Measurements from ENCODE around the gene NOTCH2. TPM values are rescaled to one million over a fixed set of nuclear protein-coding genes. Genes with fewer than 3 reads are reported as not detected.

NOTCH2 gene
- polyA plus RNA-seq, 3 donors: 47.3 to 108 (median 86.6) TPM

GRCh38 chr1:119885903-119886783, 183.3 kb downstream of the NOTCH2 start:
- Histone ChIP-seq H3K4me2 (replicated peaks; ENCODE audit: extremely low read depth, low read length, poor library complexity, severe bottlenecking) (no peak overlapping the region), H3K27ac (ENCODE audit: low read depth in 1 of 2, low read length in 2 of 2) (no peak overlapping the region), H3K9ac (ENCODE audit: insufficient read depth, low read length, poor library complexity, severe bottlenecking) (no peak overlapping the region), H3K9me3 (replicated peaks in 1 of 2; ENCODE audit: control insufficient read depth in 1 of 2, insufficient read depth in 1 of 2, low read length in 2 of 2) (peaks cover 5 to 16% of the 10 kb centered on the region in 2 donors), H2AFZ (ENCODE audit: insufficient read depth, low read depth, low read length, poor library complexity, severe bottlenecking) (no peak overlapping the region), H4K20me1 (ENCODE audit: insufficient read depth, low read length) (no peaks in the 10 kb centered on the region), H3K36me3 (replicated peaks in 1 of 2; ENCODE audit: control insufficient read depth in 1 of 2, insufficient read depth in 2 of 2, low read length in 2 of 2) (no peaks in the 10 kb centered on the region), H3K4me1 (ENCODE audit: control insufficient read depth in 1 of 2, insufficient read depth in 2 of 2, low read length in 2 of 2) (peaks cover 37 to 44% of the 10 kb centered on the region in 2 donors), H3K79me2 (ENCODE audit: insufficient read depth, low read length) (no peaks in the 10 kb centered on the region), H3K4me3 (replicated peaks in 1 of 3; ENCODE audit: low read depth in 2 of 3, low read length in 3 of 3) (no peak overlapping the region), H3K27me3 (ENCODE audit: control insufficient read depth in 2 of 2, insufficient read depth in 2 of 2, low read length in 2 of 2) (no peaks in the 10 kb centered on the region)
- intact Hi-C loops (cut with micrococcal nuclease): no loop called here
- peak overlapping the region in 1 of 7 donors; percentile 10 for H3K27ac Mint-ChIP-seq
- peak; percentile 86 for TF ChIP-seq CTCF (IDR thresholded peaks at IDR 0.05)
- no peak overlapping the region for H3K4me3 Mint-ChIP-seq
- peaks cover 6% of the 10 kb centered on the region for H3K4me1 Mint-ChIP-seq
- 68% methylated on average over 5 of the region's 11 CpGs for WGBS (ENCODE audit: insufficient coverage)
- peaks cover 0 to 5% (median 0%) of the 10 kb centered on the region in 3 donors for H3K27me3 Mint-ChIP-seq (ENCODE audit: low read depth in 3 of 3)
- H3K36me3 Mint-ChIP-seq: peaks cover 4 to 6% of the 10 kb centered on the region in 2 donors
- H3K9me3 Mint-ChIP-seq: peaks cover 9 to 19% (median 15%) of the 10 kb centered on the region in 7 donors
- peak; percentile 36 to 48 (median 46) for DNase-seq

GRCh38 chr1:119884711-119885110, 184.8 kb downstream of the NOTCH2 start:
- no peak overlapping the region for H2AFZ ChIP-seq (ENCODE audit: insufficient read depth, low read depth, low read length, poor library complexity, severe bottlenecking)
- H3K27me3 Mint-ChIP-seq (ENCODE audit: low read depth in 3 of 3): peaks cover 0 to 5% (median 0%) of the 10 kb centered on the region in 3 donors
- H4K20me1 ChIP-seq (ENCODE audit: insufficient read depth, low read length): no peaks in the 10 kb centered on the region
- H3K4me1 ChIP-seq (ENCODE audit: control insufficient read depth in 1 of 2, insufficient read depth in 2 of 2, low read length in 2 of 2): peaks cover 37 to 44% of the 10 kb centered on the region in 2 donors
- H3K4me1 Mint-ChIP-seq: peaks cover 5% of the 10 kb centered on the region
- no peak overlapping the region for H3K9ac ChIP-seq (ENCODE audit: insufficient read depth, low read length, poor library complexity, severe bottlenecking)
- H3K27ac ChIP-seq (ENCODE audit: low read depth in 1 of 2, low read length in 2 of 2): peak overlapping the region in 1 of 2 donors; percentile 84
- H3K27me3 ChIP-seq (ENCODE audit: control insufficient read depth in 2 of 2, insufficient read depth in 2 of 2, low read length in 2 of 2): no peaks in the 10 kb centered on the region
- 0% methylated on average over 1 of the region's 2 CpGs for WGBS (ENCODE audit: insufficient coverage)
- intact Hi-C loops (cut with micrococcal nuclease): no loop called here
- no peaks in the 10 kb centered on the region for H3K79me2 ChIP-seq (ENCODE audit: insufficient read depth, low read length)
- H3K4me2 ChIP-seq (replicated peaks; ENCODE audit: extremely low read depth, low read length, poor library complexity, severe bottlenecking): peak overlapping the region; percentile 7
- H3K36me3 Mint-ChIP-seq: peaks cover 4 to 6% of the 10 kb centered on the region in 2 donors
- no peak overlapping the region for H3K27ac Mint-ChIP-seq
- H3K4me3 ChIP-seq (replicated peaks in 1 of 3; ENCODE audit: low read depth in 2 of 3, low read length in 3 of 3): no peak overlapping the region
- peak in 1 of 3 donors; percentile 10 for DNase-seq
- TF ChIP-seq CTCF (IDR thresholded peaks at IDR 0.05): no peak
- no peaks in the 10 kb centered on the region for H3K36me3 ChIP-seq (replicated peaks in 1 of 2; ENCODE audit: control insufficient read depth in 1 of 2, insufficient read depth in 2 of 2, low read length in 2 of 2)
- H3K9me3 Mint-ChIP-seq: peaks cover 9 to 19% (median 14%) of the 10 kb centered on the region in 7 donors
- peaks cover 5 to 16% of the 10 kb centered on the region in 2 donors for H3K9me3 ChIP-seq (replicated peaks in 1 of 2; ENCODE audit: control insufficient read depth in 1 of 2, insufficient read depth in 1 of 2, low read length in 2 of 2)
- H3K4me3 Mint-ChIP-seq: no peak overlapping the region
